DMS114 treated with DMSO at 0.1 percent for 48 hours (cell line): Measurements from ENCODE around the gene TAF11L6.
"Not testable (repeated sequence)": the region's sequence is repeated elsewhere in the genome, so short reads cannot be mapped to it uniquely, and the experiment has no call there.

ENCODE experiments used
- DNase-seq: peaks from one replicate; lab custom pipeline; 2025; ENCODE audit not compliant: unreplicated experiment; lab: John Stamatoyannopoulos, UW

The TAF11L6 gene

GRCh38 chr5:17528369-17528768 lies at the start of gene TAF11L6:
TAF11L6 (plus strand) TSS chr5:17528669.
- DNase-seq = not testable (repeated sequence)

GRCh38 chr5:17481378-17481777 lies 47.1 kb upstream of the TAF11L6 start:
- DNase-seq = no peak

- DNase-seq = no peak
Observed at GRCh38 chr5:17482790-17483189, 45.7 kb upstream of the TAF11L6 start.

GRCh38 chr5:17486464-17487173 lies 41.9 kb upstream of the TAF11L6 start:
- not testable (repeated sequence) for DNase-seq

GRCh38 chr5:17487174-17487512 lies 41.3 kb upstream of the TAF11L6 start:
- no peak for DNase-seq

- DNase-seq = not testable (repeated sequence)
Observed at GRCh38 chr5:17491257-17491656, 37.2 kb upstream of the TAF11L6 start.

GRCh38 chr5:17492770-17493169 lies 35.7 kb upstream of the TAF11L6 start:
- no peak for DNase-seq

- DNase-seq = no peak
Observed at GRCh38 chr5:17497446-17497845, 31.0 kb upstream of the TAF11L6 start.

- DNase-seq = not testable (repeated sequence)
Observed at GRCh38 chr5:17497931-17498330, 30.5 kb upstream of the TAF11L6 start, which contains the start of gene TAF11L2. TAF11L2 (plus strand) TSS chr5:17498231.

- no peak for DNase-seq
Observed at GRCh38 chr5:17511775-17512325, 16.6 kb upstream of the TAF11L6 start.

- DNase-seq = not testable (repeated sequence)
Observed at GRCh38 chr5:17517526-17517925, 10.9 kb upstream of the TAF11L6 start.

GRCh38 chr5:17518067-17518466 lies 10.4 kb upstream of the TAF11L6 start, which contains the start of gene TAF11L3:
TAF11L3 (plus strand) TSS chr5:17518367.
- not testable (repeated sequence) for DNase-seq

- DNase-seq = not testable (repeated sequence)
Observed at GRCh38 chr5:17519508-17519907, 9.0 kb upstream of the TAF11L6 start.

GRCh38 chr5:17521501-17521900 lies 7.0 kb upstream of the TAF11L6 start, which contains the start of gene TAF11L4:
TAF11L4 (plus strand) TSS chr5:17521801.
- DNase-seq = not testable (repeated sequence)

- DNase-seq = not testable (repeated sequence)
Observed at GRCh38 chr5:17524935-17525334, 3.5 kb upstream of the TAF11L6 start, which contains the start of gene TAF11L5. TAF11L5 (plus strand) TSS chr5:17525235.

GRCh38 chr5:17526504-17526903 lies 2.0 kb upstream of the TAF11L6 start:
- not testable (repeated sequence) for DNase-seq
